IMR-90 (cell line): Measurements from ENCODE around the gene CDK18. TPM values are rescaled to one million over a fixed set of nuclear protein-coding genes. Genes with fewer than 3 reads are reported as not detected.

Experiments
- ATAC-seq: fragments of 200-7000 bp; cut with Tn5 transposase; 2 replicates; pipeline ENCODE4 v1.9.1; 2020; ENCODE audit warnings: low read depth, mild to moderate bottlenecking, moderate library complexity
- BruUV-seq: library from RNA; stranded (reverse); fragments of 400-500 nt; replicated peaks from 2 replicates; lab custom pipeline; 2021; lab: Mats Ljungman, UMichigan
- CTCF ChIA-PET: fragments of 300-600 bp; formaldehyde crosslinking; extraction: SDS; loops from one replicate; lab custom pipeline; 2021; ENCODE audit warnings: antibody characterized with exemption; lab: Yijun Ruan, JAX
- POLR2A ChIA-PET: fragments of 300-600 bp; sonication (Branson Sonifier 250); formaldehyde crosslinking; loops from one replicate; lab custom pipeline; 2022; ENCODE audit warnings: antibody characterized with exemption; ENCODE audit not compliant: unreplicated experiment; lab: Charles Lee
- DNase-seq: peaks from one replicate; pipeline ENCODE4 v3.0.0; 2013
- H2AFZ ChIP-seq: replicated peaks from 2 replicates; pipeline ENCODE3; 2013; ENCODE audit warnings: low read length, mild to moderate bottlenecking; ENCODE audit not compliant: poor library complexity
- H2AK5ac ChIP-seq: 2 replicates; pipeline ENCODE4 v1.6.1; 2013; ENCODE audit warnings: low read depth, low read length, inconsistent platforms
- H2AK9ac ChIP-seq: replicated peaks from 2 replicates; pipeline ENCODE3; 2013; ENCODE audit warnings: mild to moderate bottlenecking, low read depth, low read length, moderate library complexity; ENCODE audit not compliant: poor library complexity
- H2BK120ac ChIP-seq: 2 replicates; pipeline ENCODE4 v1.6.1; 2013; ENCODE audit warnings: low read depth, low read length, inconsistent platforms
- H2BK15ac ChIP-seq: 3 replicates; pipeline ENCODE4 v1.6.1; 2013; ENCODE audit warnings: low read depth, low read length, inconsistent platforms
- H2BK20ac ChIP-seq: 2 replicates; pipeline ENCODE4 v1.6.1; 2013; ENCODE audit warnings: low read depth, mild to moderate bottlenecking, inconsistent platforms, low read length, moderate library complexity
- H2BK5ac ChIP-seq: 2 replicates; pipeline ENCODE4 v1.6.1; 2013; ENCODE audit warnings: mild to moderate bottlenecking, low read depth, low read length, inconsistent platforms; ENCODE audit not compliant: poor library complexity, severe bottlenecking
- H3K14ac ChIP-seq: replicated peaks from 2 replicates; pipeline ENCODE4 v1.6.1; 2013; ENCODE audit warnings: low read depth, low read length, inconsistent platforms
- H3K18ac ChIP-seq: 2 replicates; pipeline ENCODE4 v1.6.1; 2013; ENCODE audit warnings: low read depth, low read length, control low read depth
- H3K23ac ChIP-seq: 2 replicates; pipeline ENCODE4 v1.6.1; 2013; ENCODE audit warnings: low read depth, low read length, inconsistent platforms
- H3K27ac ChIP-seq: 2 replicates; pipeline ENCODE4 v1.5.1; 2013; ENCODE audit warnings: mild to moderate bottlenecking, control low read depth, low read length; ENCODE audit not compliant: insufficient read depth
- H3K27me3 ChIP-seq: 2 replicates; pipeline ENCODE4 v1.6.1; 2013; ENCODE audit warnings: low read length; ENCODE audit not compliant: control insufficient read depth, insufficient read depth
- H3K36me3 ChIP-seq: 2 replicates; pipeline ENCODE4 v1.6.1; 2013; ENCODE audit warnings: low read length, mixed read lengths; ENCODE audit not compliant: control insufficient read depth, insufficient read depth
- H3K4ac ChIP-seq: 2 replicates; pipeline ENCODE4 v1.6.1; 2013; ENCODE audit warnings: low read depth, low read length, inconsistent platforms
- H3K4me1 ChIP-seq: 2 replicates; pipeline ENCODE4 v1.6.1; 2013; ENCODE audit warnings: low read length, mixed read lengths; ENCODE audit not compliant: control insufficient read depth, insufficient read depth
- H3K4me2 ChIP-seq: 2 replicates; pipeline ENCODE4 v1.6.1; 2013; ENCODE audit warnings: low read depth, mild to moderate bottlenecking, control low read depth, low read length, moderate library complexity
- H3K4me3 ChIP-seq: 2 replicates; pipeline ENCODE4 v1.5.1; 2013; ENCODE audit warnings: low read depth, mild to moderate bottlenecking, control low read depth, low read length, moderate library complexity; ENCODE audit not compliant: insufficient read depth
- H3K56ac ChIP-seq: 2 replicates; pipeline ENCODE4 v1.6.1; 2013; ENCODE audit warnings: low read length, inconsistent platforms; ENCODE audit not compliant: insufficient read depth; ENCODE audit errors: extremely low read depth
- H3K79me1 ChIP-seq, 2 experiments: 2 replicates each; pipeline ENCODE4 v1.6.1; 2013; ENCODE audit warnings: low read length in 2 of 2, inconsistent platforms in 1 of 2, low read depth in 1 of 2
- H3K9ac ChIP-seq: 2 replicates; pipeline ENCODE4 v1.6.1; 2013; ENCODE audit warnings: low read depth, low read length, control low read depth
- H3K9me1 ChIP-seq: 2 replicates; pipeline ENCODE4 v1.6.1; 2013; ENCODE audit warnings: low read length, inconsistent platforms; ENCODE audit not compliant: insufficient read depth
- H3K9me3 ChIP-seq: 2 replicates; pipeline ENCODE4 v1.6.1; 2013; ENCODE audit warnings: low read length; ENCODE audit not compliant: control insufficient read depth, insufficient read depth
- H4K20me1 ChIP-seq: 2 replicates; pipeline ENCODE4 v1.6.1; 2013; ENCODE audit warnings: low read length, inconsistent platforms; ENCODE audit not compliant: insufficient read depth
- H4K5ac ChIP-seq: 2 replicates; pipeline ENCODE4 v1.6.1; 2013; ENCODE audit warnings: mild to moderate bottlenecking, low read depth, low read length, control low read depth
- H4K8ac ChIP-seq, 2 experiments: 2 replicates each; pipeline ENCODE4 v1.6.1; 2013; ENCODE audit warnings: low read depth in 2 of 2, low read length in 2 of 2, control low read depth in 1 of 2, inconsistent platforms in 1 of 2
- H4K91ac ChIP-seq: 2 replicates; pipeline ENCODE4 v1.6.1; 2013; ENCODE audit warnings: low read depth, low read length, inconsistent platforms; ENCODE audit not compliant: insufficient read depth
- BHLHE40 ChIP-seq: fragments of 150-350 bp; IDR thresholded peaks from 2 replicates; pipeline ENCODE4 v1.6.1; 2016; ENCODE audit warnings: mild to moderate bottlenecking, low read depth, low read length
- CEBPB ChIP-seq: IDR thresholded peaks from 2 replicates; pipeline ENCODE4 v1.6.1; 2012; ENCODE audit warnings: low read depth, low read length, improper control_type of control experiment
- CHD1 ChIP-seq: IDR thresholded peaks from 2 replicates; pipeline ENCODE4 v1.6.1; 2012; ENCODE audit warnings: low read depth, low read length, improper control_type of control experiment
- ELK1 ChIP-seq: fragments of 150-350 bp; IDR thresholded peaks from 2 replicates; pipeline ENCODE4 v1.6.1; 2016; ENCODE audit warnings: low read depth, mild to moderate bottlenecking, low read length, moderate library complexity, borderline replicate concordance
- FOS ChIP-seq: fragments of 150-350 bp; IDR thresholded peaks from 2 replicates; pipeline ENCODE4 v1.6.1; 2016; ENCODE audit warnings: low read depth, low read length
- MAFK ChIP-seq: IDR thresholded peaks from 2 replicates; pipeline ENCODE4 v1.6.1; 2012; ENCODE audit warnings: low read depth, low read length, improper control_type of control experiment
- MAZ ChIP-seq: IDR thresholded peaks from 2 replicates; pipeline ENCODE4 v1.6.1; 2012; ENCODE audit warnings: low read depth, mild to moderate bottlenecking, low read length, improper control_type of control experiment, moderate library complexity, borderline replicate concordance
- MXI1 ChIP-seq: IDR thresholded peaks from 2 replicates; pipeline ENCODE4 v1.6.1; 2012; ENCODE audit warnings: low read depth, mild to moderate bottlenecking, low read length, moderate library complexity, borderline replicate concordance
- NFE2L2 ChIP-seq: fragments of 150-350 bp; IDR thresholded peaks from 2 replicates; pipeline ENCODE4 v1.6.1; 2016; ENCODE audit warnings: low read depth, mild to moderate bottlenecking, low read length
- POLR2A ChIP-seq: IDR thresholded peaks from 2 replicates; pipeline ENCODE4 v1.6.1; 2012; ENCODE audit warnings: mild to moderate bottlenecking, low read depth, low read length
- RAD21 ChIP-seq: IDR thresholded peaks from 2 replicates; pipeline ENCODE4 v1.6.1; 2012; ENCODE audit warnings: low read length, improper control_type of control experiment
- RCOR1 ChIP-seq: IDR thresholded peaks from 2 replicates; pipeline ENCODE4 v1.6.1; 2012; ENCODE audit warnings: mild to moderate bottlenecking, low read length, improper control_type of control experiment; ENCODE audit not compliant: insufficient replicate concordance
- RFX5 ChIP-seq: IDR thresholded peaks from 2 replicates; pipeline ENCODE4 v1.8.0; 2012; ENCODE audit warnings: low read depth, mild to moderate bottlenecking, low read length, moderate library complexity
- SMC3 ChIP-seq: fragments of 150-350 bp; IDR thresholded peaks from 2 replicates; pipeline ENCODE4 v1.6.1; 2016; ENCODE audit warnings: low read depth, mild to moderate bottlenecking, antibody characterized with exemption, low read length, moderate library complexity
- USF2 ChIP-seq: fragments of 150-350 bp; IDR thresholded peaks from 2 replicates; pipeline ENCODE4 v1.6.1; 2017; ENCODE audit warnings: mild to moderate bottlenecking, antibody characterized with exemption, low read length, low read depth
- WGBS, 2 experiments: methylation state at CpG; one replicate each; pipeline versions ENCODE4 v1.1.5 to v1.1.7; 2013; ENCODE audit warnings: missing lambda C conversion rate in 2 of 2; ENCODE audit not compliant: insufficient read length in 1 of 2; ENCODE audit errors: extremely low coverage in 2 of 2; 5-methylcytosine and 5-hydroxymethylcytosine counted together
- dilution Hi-C: fragments of 300-500 bp; cut with HindIII; formaldehyde crosslinking; loops from one replicate; pipeline ENCODE4 v1.14.3; 2018; ENCODE audit warnings: low sequenced_read_pairs; ENCODE audit not compliant: unreplicated experiment
- in situ Hi-C: fragments of 300-500 bp; cut with MboI; formaldehyde crosslinking; loops from 3 replicates; pipeline ENCODE4 v1.14.3; 2019; ENCODE audit warnings: low sequenced_read_pairs, inconsistent platforms, mixed read lengths
- intact Hi-C: fragments of 100-400 bp; cut with micrococcal nuclease; formaldehyde crosslinking; loops from 2 replicates; pipeline ENCODE4 v1.10.0; 2022
- polyA plus RNA-seq, 3 experiments: library from polyadenylated mRNA; depleted of rRNA; stranded (reverse); fragments of >200 nt; gene quantifications; 2 replicates each; pipeline ENCODE4 v1.2.3, GENCODE V29; 2012; ENCODE audit warnings: low replicate concordance in 1 of 3
- total RNA-seq: library from RNA; depleted of rRNA; stranded (reverse); fragments of >200 nt; gene quantifications from 2 replicates; pipeline ENCODE4 v1.2.3, GENCODE V29; 2012
- TF ChIP-seq, protein P1 (sequence below): conservative IDR thresholded peaks from 2 replicates; pipeline ENCODE4 v1.5.1; 2012; ENCODE audit warnings: mild to moderate bottlenecking, low read depth, low read length, improper control_type of control experiment

Gene CDK18
- total and polyA plus RNA-seq, 2 of the 4 experiments (the other 2 are of a cell fraction) = 0.18 to 0.48 TPM

DNA sequence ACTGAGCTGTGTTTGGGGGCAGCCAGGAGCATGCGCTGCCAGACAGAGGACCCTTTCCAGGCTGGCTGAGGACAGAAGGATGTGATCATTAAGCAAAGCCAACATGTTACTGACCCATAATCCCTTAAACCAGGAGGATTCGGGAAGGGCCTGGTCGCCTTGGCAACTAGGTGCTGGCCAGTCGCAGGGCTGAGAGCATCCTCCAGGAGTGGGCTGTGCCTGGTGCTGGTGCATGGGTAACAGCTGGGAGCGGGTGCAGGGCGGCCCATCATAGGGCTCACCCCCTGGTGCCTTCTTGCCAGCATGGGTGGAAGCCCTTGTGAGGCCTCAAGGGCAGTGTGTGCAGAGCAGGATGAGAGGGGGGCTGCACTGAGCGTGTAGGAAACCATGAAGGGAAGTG lies 17.2 kb downstream of the CDK18 start:
- H2BK15ac ChIP-seq = no peak overlapping the region
- H3K27me3 ChIP-seq = peaks cover 36% of the 10 kb centered on the region
- H4K91ac ChIP-seq = no peak overlapping the region
- no peak overlapping the region for H2AK9ac ChIP-seq
- H2AK5ac ChIP-seq = no peak overlapping the region
- no peaks in the 10 kb centered on the region for H4K20me1 ChIP-seq
- no peak overlapping the region for H3K4me3 ChIP-seq
- H4K8ac ChIP-seq = no peak overlapping the region
- no peak overlapping the region for H2BK20ac ChIP-seq
- no peak overlapping the region for H3K27ac ChIP-seq
- H3K23ac ChIP-seq = no peak overlapping the region
- no peak overlapping the region for H3K9ac ChIP-seq
- H3K4ac ChIP-seq = no peak overlapping the region
- intact Hi-C loops (no loop called here), in situ Hi-C loops (loop anchor here (5.0 kb wide), 2 partner anchors 34 to 184 kb away; no protein-coding TSS in a partner anchor), dilution Hi-C loops (no loop called here)
- BruUV-seq = no TSS peak
- H4K5ac ChIP-seq = no peak overlapping the region
- ChIA-PET POLR2A (no interaction called here), CTCF (interaction anchor here (0.5 kb wide), 1 partner anchor 81 kb away, joined by 3 read pairs; no protein-coding TSS in a partner anchor)
- no CpG with 5 or more reads among the region's 7 CpGs for WGBS, 2 experiments
- no peak overlapping the region for H3K56ac ChIP-seq
- no peak overlapping the region for H2AFZ ChIP-seq
- H3K4me2 ChIP-seq = no peak overlapping the region
- no peak overlapping the region for H2BK120ac ChIP-seq
- H2BK5ac ChIP-seq = no peak overlapping the region
- H3K9me1 ChIP-seq = no peaks in the 10 kb centered on the region
- DNase-seq (no peak), ATAC-seq (no peak)
- H3K9me3 ChIP-seq = no peaks in the 10 kb centered on the region
- peaks cover 3% of the 10 kb centered on the region; the same call in 1 of the 2 replicates for H3K4me1 ChIP-seq
- no peak for TF ChIP-seq USF2
- no peak for TF ChIP-seq CEBPB
- TF ChIP-seq FOS = no peak
- TF ChIP-seq, protein P1, sequence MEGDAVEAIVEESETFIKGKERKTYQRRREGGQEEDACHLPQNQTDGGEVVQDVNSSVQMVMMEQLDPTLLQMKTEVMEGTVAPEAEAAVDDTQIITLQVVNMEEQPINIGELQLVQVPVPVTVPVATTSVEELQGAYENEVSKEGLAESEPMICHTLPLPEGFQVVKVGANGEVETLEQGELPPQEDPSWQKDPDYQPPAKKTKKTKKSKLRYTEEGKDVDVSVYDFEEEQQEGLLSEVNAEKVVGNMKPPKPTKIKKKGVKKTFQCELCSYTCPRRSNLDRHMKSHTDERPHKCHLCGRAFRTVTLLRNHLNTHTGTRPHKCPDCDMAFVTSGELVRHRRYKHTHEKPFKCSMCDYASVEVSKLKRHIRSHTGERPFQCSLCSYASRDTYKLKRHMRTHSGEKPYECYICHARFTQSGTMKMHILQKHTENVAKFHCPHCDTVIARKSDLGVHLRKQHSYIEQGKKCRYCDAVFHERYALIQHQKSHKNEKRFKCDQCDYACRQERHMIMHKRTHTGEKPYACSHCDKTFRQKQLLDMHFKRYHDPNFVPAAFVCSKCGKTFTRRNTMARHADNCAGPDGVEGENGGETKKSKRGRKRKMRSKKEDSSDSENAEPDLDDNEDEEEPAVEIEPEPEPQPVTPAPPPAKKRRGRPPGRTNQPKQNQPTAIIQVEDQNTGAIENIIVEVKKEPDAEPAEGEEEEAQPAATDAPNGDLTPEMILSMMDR = no peak
- no peak for TF ChIP-seq SMC3
- TF ChIP-seq RFX5 = no peak
- no peak for TF ChIP-seq RAD21
- no peak for TF ChIP-seq MAFK
- no peak for TF ChIP-seq MXI1
- no peak for TF ChIP-seq NFE2L2
- no peak for TF ChIP-seq CHD1
- no peak for TF ChIP-seq RCOR1
- no peak for TF ChIP-seq POLR2A
- TF ChIP-seq BHLHE40 = no peak
- TF ChIP-seq ELK1 = no peak
- TF ChIP-seq MAZ = no peak
- H3K14ac ChIP-seq = no peak overlapping the region
- no peaks in the 10 kb centered on the region for H3K36me3 ChIP-seq
- no peaks in the 10 kb centered on the region for H3K79me1 ChIP-seq
- no peak overlapping the region for H3K18ac ChIP-seq
